Glutamatergic neuron (in vitro differentiated cells): ENCODE results near the gene KIF4A. TPM values are rescaled to one million over a fixed set of nuclear protein-coding genes. Genes with fewer than 3 reads are reported as not detected.

Source experiments
- DNase-seq: peaks from one replicate; pipeline ENCODE4 v3.0.0; 2022
- H3K27ac Mint-ChIP-seq: one replicate; pipeline ENCODE4 v1.8.0; 2020; ENCODE audit warnings: mild to moderate bottlenecking, mixed read lengths, inconsistent platforms; ENCODE audit not compliant: unreplicated experiment
- H3K27me3 Mint-ChIP-seq: one replicate; pipeline ENCODE4 v1.8.0; 2020; ENCODE audit warnings: mild to moderate bottlenecking, moderate library complexity, mixed read lengths, inconsistent platforms; ENCODE audit not compliant: unreplicated experiment
- H3K36me3 Mint-ChIP-seq: one replicate; pipeline ENCODE4 v1.8.0; 2020; ENCODE audit warnings: mild to moderate bottlenecking, mixed read lengths, inconsistent platforms; ENCODE audit not compliant: unreplicated experiment
- H3K4me1 Mint-ChIP-seq: one replicate; pipeline ENCODE4 v1.8.0; 2020; ENCODE audit warnings: mild to moderate bottlenecking, low read depth, mixed read lengths, inconsistent platforms; ENCODE audit not compliant: unreplicated experiment
- H3K4me3 Mint-ChIP-seq: one replicate; pipeline ENCODE4 v1.8.0; 2020; ENCODE audit warnings: mild to moderate bottlenecking, mixed read lengths, inconsistent platforms; ENCODE audit not compliant: unreplicated experiment
- H3K9me3 Mint-ChIP-seq: one replicate; pipeline ENCODE4 v1.8.0; 2020; ENCODE audit warnings: mild to moderate bottlenecking, moderate library complexity, mixed read lengths, inconsistent platforms; ENCODE audit not compliant: unreplicated experiment
- total RNA-seq: library from RNA; stranded (reverse); fragmentation: NEBNext Ultra II Directional; extraction: Animal tissue kit (Norgen Biotek cat#: 25700); gene quantifications from one replicate; pipeline ENCODE4 v1.2.1, GENCODE V29; 2021; ENCODE audit not compliant: unreplicated experiment
- TF ChIP-seq, protein P1 (sequence below): fragments of 200-600 bp; sonication (generic); IDR thresholded peaks from one replicate; pipeline ENCODE4 v1.5.0; 2021; ENCODE audit not compliant: partially characterized antibody, unreplicated experiment

Gene KIF4A
- total RNA-seq, 1 donor from 2014 or later, result 4.6 TPM

DNA sequence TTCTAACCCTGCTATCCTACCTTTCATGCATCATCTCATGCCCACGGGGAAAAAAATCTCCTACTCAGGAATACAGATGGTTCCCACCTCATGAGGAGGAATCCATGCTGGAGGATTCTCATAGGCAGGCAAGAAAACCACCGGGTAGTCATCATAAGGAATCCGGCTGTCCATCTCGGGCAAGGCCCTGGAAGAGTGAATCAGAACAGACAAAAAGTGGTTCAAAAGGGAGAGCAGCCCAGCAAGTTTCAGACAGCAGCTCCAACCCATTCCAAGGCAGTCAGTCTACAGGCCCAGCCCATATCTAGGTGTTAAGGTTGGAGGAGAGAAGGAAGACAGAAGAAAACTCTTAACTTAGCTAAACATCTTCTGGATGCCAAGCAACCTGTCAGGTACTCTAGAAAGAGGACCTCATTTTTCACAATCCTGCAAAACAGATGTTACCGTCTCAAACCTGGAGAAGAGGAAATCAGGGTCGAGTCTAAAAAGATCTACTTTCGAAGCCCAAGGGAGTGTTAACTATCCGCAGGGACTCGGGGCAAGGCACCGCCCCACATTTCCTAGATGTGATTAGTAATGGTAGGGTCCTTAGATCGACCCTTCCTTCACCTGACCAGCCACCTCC lies 624 bp upstream of the KIF4A start:
- H3K27ac Mint-ChIP-seq, result peak overlapping the region; percentile 4
- H3K4me3 Mint-ChIP-seq, result peak overlapping the region; percentile 93

GRCh38 chrX:70292788-70293187 lies 2.9 kb downstream of the KIF4A start:
- no peaks in the 10 kb centered on the region for H3K27me3 Mint-ChIP-seq
- TF ChIP-seq, protein P1, sequence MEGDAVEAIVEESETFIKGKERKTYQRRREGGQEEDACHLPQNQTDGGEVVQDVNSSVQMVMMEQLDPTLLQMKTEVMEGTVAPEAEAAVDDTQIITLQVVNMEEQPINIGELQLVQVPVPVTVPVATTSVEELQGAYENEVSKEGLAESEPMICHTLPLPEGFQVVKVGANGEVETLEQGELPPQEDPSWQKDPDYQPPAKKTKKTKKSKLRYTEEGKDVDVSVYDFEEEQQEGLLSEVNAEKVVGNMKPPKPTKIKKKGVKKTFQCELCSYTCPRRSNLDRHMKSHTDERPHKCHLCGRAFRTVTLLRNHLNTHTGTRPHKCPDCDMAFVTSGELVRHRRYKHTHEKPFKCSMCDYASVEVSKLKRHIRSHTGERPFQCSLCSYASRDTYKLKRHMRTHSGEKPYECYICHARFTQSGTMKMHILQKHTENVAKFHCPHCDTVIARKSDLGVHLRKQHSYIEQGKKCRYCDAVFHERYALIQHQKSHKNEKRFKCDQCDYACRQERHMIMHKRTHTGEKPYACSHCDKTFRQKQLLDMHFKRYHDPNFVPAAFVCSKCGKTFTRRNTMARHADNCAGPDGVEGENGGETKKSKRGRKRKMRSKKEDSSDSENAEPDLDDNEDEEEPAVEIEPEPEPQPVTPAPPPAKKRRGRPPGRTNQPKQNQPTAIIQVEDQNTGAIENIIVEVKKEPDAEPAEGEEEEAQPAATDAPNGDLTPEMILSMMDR, result no peak
- peaks cover 2% of the 10 kb centered on the region for H3K4me1 Mint-ChIP-seq
- no peak overlapping the region for H3K4me3 Mint-ChIP-seq
- H3K27ac Mint-ChIP-seq, result no peak overlapping the region
- H3K9me3 Mint-ChIP-seq, result no peaks in the 10 kb centered on the region
- no peak for DNase-seq
- no peaks in the 10 kb centered on the region for H3K36me3 Mint-ChIP-seq

More for the DNA sequence above, 624 bp upstream of the KIF4A start:
- DNase-seq, result no peak
- H3K36me3 Mint-ChIP-seq, result no peaks in the 10 kb centered on the region
- no peaks in the 10 kb centered on the region for H3K27me3 Mint-ChIP-seq
- TF ChIP-seq, protein P1, result no peak
- peaks cover 2% of the 10 kb centered on the region for H3K4me1 Mint-ChIP-seq
- no peaks in the 10 kb centered on the region for H3K9me3 Mint-ChIP-seq

DNA sequence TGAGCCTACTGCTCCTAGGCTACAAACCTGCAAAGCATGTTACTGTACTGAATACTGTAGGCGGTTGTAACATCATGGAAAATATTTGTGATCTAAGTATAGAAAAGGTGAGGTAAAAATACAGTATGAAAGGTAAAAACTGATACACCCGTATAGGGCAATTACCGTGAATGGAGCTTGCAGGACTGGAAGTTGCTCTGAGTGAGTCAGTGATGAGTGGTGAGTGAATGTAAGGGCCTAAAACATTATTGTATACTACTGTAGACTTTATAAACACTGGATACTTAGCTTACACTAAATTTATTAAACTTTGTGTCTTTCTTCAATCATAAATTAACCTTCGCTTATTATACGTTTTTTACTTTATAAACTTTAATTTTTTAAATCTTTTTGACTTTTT lies 3.7 kb downstream of the KIF4A start:
- TF ChIP-seq, protein P1, result no peak
- Mint-ChIP-seq H3K9me3 (no peaks in the 10 kb centered on the region), H3K27ac (no peak overlapping the region), H3K27me3 (no peaks in the 10 kb centered on the region), H3K36me3 (no peaks in the 10 kb centered on the region), H3K4me1 (peaks cover 2% of the 10 kb centered on the region), H3K4me3 (no peak overlapping the region)
- DNase-seq, result no peak

GRCh38 chrX:70301716-70302115 lies 11.8 kb downstream of the KIF4A start:
- Mint-ChIP-seq H3K27me3 (peaks cover 1% of the 10 kb centered on the region), H3K27ac (no peak overlapping the region), H3K9me3 (no peaks in the 10 kb centered on the region), H3K4me3 (no peak overlapping the region), H3K4me1 (no peaks in the 10 kb centered on the region), H3K36me3 (no peaks in the 10 kb centered on the region)
- TF ChIP-seq, protein P1, result no peak
- DNase-seq, result no peak

- no peaks in the 10 kb centered on the region for H3K9me3 Mint-ChIP-seq
- no peaks in the 10 kb centered on the region for H3K4me1 Mint-ChIP-seq
- no peak for DNase-seq
- no peaks in the 10 kb centered on the region for H3K27me3 Mint-ChIP-seq
- H3K36me3 Mint-ChIP-seq, result no peaks in the 10 kb centered on the region
- no peak overlapping the region for H3K4me3 Mint-ChIP-seq
- TF ChIP-seq, protein P1, result no peak
- H3K27ac Mint-ChIP-seq, result no peak overlapping the region
These were observed 23.6 kb downstream of the KIF4A start for GRCh38 chrX:70313503-70313902.
